Stimulated activated CD4-positive, alpha-beta T cell treated with anti-CD3 and anti-CD28 coated beads, Interleukin-2, amount 100 ng/mL, for 48 hours (primary cell): ENCODE results near the gene LIMK1.
"Not testable (repeated sequence)": the region's sequence is repeated elsewhere in the genome, so short reads cannot be mapped to it uniquely, and the experiment has no call there.

Experiments used
- DNase-seq, 2 donors: peaks; one replicate each; pipeline ENCODE4 v3.0.0-alpha.2; 2020

LIMK1 gene

DNA sequence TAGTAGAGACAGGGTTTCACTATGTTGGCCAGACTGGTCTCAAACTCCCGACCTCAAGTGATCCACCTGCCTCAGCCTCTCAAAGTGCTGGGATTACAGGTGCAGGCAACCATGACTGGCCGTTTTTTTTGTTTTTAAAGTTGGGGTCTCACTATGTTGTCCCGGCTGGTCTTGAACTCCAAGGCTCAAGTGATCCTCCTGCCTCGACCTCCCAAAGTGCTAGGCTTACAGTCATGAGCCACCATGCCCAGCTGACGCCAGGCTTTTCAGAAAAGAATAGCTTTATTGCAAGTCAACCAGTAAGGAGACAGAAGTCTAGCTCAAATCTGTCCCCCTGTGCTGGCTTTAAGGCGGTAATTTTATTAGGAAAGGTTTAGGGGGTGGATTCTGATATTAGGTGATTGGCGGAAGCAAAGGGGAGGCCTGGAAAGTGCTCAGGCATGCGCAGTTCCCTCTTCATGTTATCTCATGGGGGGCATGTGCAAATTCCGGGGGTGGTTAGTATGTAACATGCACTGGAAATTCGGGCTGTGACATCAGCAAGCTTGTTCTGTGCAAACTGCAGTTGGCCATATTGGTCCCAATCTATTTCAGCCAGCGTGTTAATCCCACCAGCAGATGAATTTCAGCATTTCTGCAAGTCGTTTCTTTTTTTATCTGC lies 42.7 kb downstream of the LIMK1 start:
- no peak for DNase-seq

DNA sequence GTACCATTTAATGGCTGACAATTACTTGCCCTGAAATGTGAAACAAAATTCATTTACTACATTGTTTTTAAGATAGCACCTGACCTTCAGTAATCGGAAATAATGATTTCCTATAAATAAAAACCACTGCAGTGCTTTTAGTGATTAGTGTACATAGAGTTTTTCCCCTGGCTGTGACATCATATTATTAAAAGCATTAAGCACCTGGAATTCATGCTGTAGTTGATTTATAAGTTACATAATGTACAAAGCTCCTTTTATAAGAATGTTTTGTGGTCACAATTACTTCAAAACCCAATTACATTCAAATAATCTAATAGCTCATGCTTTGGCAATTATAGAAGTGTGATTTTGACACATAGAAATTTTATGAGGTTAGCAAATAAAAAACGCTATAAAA lies 46.3 kb downstream of the LIMK1 start:
- no peak for DNase-seq

DNA sequence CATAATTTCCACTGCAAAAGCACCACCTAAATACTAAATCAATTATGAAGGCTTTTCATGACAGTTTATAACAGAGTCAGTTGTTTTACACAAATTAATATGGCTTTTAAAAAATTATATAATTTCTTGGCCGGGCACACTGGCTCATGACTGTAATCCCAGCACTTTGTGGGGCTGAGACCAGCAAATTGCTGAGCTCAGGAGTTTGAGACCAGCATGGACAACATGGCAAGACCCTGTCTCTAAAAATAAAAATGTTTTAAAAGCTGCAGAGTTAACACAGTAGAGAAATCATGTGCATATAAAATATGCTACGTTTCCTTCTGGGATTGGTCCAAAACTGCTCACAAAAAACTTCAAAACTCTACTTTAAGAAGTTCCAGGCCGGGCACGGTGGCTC lies 46.9 kb downstream of the LIMK1 start:
- DNase-seq, result no peak

DNA sequence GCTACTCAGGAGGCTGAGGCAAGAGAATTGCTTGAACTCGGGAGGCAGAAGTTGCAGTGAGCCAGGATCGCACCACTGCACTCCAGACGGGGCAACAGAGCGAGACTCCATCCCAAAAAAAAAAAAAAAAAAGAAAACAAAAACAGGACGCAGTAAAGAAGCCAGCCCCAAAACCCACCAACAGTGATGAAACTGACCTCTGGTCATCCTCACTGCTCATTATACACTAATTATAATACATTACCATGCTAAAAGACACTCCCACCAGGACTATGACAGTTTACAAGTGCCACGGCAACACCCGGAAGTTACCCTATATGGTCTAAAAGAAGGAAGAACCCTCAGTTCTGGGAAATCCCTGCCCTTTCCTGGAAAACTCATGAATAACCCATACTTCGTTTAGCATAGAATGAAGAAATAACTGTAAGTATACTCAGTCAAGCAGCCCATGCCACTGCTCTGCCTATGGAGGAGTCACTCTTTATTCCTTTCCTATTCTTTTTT lies 50.6 kb downstream of the LIMK1 start:
- DNase-seq, result no peak

DNA sequence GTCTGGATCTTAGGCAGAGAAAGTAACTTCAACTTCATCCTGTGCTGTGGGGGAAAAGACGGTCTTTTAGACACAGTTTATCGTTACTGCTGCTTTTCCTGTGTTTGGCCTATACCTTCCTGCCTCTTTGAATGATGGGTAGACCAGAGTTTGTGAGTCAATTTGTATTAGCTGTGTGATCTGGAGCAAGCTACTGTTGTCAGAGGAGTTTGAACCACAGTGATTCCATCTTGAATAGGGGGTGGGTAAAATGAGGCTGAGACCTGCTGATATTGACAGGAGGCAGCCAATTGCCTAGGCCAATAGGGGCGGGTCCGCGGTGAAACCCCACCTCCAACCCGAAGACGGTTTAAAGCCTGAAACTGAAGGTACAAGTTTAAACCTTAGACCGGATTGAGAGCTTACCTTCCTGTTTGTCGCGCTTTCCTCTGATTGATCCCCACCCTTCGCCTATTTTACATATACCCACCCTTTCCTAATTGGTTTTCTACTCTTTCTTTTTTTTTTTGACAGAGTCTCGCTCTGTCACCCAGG lies 54.8 kb downstream of the LIMK1 start:
- no peak for DNase-seq

DNA sequence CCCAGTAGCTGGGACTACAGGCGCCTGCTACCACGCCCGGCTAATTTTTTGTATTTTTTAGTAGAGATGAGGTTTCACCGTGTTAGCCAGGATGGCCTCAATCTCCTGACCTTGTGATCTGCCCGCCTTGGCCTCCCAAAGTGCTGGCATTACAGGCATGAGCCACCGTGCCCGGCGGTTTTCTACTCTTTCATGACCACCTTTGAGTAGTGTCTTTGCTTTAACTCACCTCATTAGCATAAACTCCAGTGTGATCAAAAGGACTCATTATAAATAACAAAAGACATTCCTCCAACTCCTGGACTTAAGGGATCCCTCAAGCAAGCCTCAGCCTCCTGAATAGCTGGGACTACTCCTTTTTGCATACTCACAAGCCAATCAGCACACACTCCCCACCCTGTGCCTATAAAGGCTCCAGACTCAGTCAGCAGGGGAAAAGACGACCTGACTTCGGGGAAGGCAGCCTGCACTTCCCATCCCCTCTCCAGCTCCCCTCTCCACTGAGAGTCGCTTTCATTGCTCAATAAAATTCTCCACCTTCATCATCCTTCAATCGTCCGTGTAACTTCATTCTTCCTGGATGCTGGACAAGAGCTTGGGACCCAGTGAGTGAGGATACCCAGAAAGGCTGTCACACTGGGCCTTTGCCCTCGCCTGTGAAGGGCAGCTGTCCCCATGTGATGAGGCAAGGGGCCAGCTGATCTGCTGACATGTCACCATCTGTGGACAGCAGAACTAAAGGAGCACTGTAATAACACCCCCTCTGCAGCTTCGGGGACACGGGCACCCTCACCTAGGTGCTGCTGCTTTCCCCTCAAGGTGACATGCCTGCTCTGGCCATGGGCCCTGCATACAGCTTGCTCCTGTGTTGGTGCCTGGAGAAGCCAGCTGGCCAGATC lies 55.6 kb downstream of the LIMK1 start:
- no peak for DNase-seq

DNA sequence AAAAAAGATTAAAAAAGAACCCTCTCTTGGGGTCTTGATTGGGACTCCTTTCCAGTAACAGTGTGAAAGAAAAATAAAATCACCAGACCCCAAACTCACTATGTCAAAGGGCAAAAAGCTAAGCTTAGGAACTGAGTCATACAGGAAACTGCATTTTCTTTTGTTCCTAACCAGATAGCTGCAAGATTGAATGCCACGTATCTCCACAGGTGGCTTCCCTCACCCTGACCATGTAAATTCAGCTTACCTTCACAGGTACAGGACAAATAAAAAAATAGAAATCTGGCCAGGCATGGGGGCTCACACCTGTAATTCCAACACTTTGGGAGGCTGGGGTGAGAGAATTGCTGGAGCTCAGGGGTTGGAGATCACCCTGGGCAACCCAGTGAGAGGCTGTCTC lies 58.1 kb downstream of the LIMK1 start:
- DNase-seq, result no peak

DNA sequence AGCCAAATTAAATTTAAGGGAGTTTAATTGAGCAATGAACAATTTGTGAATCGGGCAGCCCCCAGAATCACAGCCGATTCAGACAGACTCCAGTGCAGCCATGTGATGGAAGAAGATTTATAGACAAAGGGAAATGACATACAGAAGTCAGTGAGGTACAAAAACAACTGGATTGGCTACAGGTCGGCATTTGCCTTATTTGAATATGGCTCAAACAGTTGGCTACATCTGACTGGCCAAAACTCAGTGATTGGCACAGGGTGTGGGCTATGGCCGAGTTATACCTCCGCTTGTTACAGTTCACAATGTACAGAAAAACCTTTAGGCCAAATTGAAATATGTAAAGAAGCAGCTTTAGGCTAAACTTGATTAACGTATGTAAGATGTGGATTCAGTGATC lies 59.8 kb downstream of the LIMK1 start:
- DNase-seq, result no peak

DNA sequence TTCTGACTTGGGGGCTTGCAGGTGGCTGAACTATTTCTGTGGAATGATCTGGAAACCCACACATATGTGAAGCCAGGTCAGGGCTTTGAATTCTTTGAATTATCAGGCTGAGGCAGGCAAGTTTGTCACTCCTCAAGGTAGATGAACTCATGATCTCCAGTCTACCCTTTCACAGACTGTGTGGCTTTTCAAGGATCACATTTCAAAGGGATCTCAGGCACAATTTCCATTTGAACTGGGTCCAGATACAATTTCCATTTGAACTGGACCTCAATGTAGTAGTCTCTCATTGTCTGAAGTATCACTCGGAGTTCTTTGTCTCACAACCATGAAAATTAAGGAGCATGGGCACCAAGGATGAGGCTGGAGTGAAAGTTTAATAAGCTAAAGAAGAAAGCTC lies 64.9 kb downstream of the LIMK1 start:
- DNase-seq, result no peak

DNA sequence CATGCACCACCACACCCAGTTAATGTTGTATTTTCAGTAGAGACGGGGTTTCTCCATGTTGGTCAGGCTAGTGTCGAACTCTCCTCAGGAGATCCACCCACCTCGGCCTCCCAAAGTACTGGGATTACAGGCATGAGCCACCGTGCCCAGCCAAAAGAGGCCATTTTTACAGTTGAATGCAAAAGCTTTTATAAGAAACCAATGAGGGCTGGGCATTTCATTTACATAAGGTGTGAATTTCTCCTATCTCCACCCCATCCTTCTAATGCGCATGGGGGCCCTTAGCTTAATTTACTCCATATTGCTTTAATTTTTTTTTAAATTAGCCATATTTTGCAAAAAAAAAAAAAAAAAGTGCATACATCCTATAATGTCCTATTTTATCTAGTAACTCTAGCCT lies 65.5 kb downstream of the LIMK1 start:
- DNase-seq, result no peak

DNA sequence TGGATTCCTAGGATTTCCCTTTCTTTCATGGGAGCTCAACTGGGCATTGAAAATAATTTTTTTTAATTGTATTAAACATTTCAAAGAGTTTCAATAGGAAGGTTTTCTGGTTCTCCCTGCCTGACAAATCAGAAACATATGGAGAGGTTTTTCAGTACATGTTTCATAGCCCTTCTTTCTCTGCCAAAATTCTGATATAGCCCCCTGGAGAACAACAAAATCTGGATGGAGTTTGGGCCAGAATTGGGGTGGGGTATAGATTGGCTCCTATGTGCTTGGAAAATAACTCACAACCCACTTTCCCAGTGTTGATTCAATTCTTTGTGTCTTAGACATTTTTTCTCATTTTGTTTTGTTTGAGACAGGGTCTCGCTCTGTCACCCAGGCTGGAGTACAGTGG lies 66.0 kb downstream of the LIMK1 start:
- DNase-seq, result no peak

DNA sequence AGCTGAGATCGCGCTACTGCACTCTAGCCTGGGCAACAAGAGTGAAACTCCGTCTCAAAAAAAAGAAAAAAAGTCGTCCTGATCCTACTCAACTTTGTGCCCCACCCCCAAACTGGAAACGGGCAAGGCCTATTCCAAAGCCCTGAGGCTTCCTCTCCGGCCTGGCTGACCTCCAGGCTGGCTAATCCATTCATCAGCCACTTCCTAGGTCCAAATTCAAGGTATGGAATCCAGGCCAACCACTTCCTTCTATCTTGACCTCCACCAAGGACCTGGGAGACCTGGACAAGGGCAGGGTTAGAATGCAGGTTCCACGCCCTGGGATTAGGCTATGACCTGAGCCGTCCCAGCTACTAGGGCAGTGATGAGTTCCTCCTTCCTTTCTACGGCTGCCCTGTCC lies 70.1 kb downstream of the LIMK1 start:
- no peak for DNase-seq

DNA sequence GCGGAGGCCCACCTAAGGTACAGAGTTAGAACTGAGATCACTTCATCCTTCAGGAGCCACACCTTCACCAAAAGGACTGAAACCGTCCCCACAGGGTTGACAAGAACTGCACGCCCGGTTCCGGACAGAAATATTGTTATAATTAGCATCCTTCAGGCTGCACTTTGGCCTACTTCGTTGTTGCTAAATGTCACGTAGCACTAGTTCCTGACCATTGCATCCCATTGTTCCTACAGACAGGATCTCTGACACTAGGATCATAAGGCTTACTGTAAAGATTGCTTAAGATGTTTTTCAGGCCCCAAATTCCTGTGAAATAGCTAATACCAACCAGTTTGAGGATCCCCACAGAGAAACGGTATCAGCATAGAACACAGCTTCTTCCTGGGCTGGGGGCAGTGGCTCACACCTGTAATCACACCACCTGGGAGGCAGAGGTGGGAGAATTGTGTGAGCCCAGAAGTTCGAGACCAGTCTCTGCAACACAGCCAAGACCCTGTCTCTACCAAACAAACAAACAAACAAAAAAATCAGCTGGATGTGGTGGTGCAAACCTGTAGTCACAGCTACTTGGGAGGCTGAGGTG lies 72.3 kb downstream of the LIMK1 start:
- DNase-seq, result no peak

DNA sequence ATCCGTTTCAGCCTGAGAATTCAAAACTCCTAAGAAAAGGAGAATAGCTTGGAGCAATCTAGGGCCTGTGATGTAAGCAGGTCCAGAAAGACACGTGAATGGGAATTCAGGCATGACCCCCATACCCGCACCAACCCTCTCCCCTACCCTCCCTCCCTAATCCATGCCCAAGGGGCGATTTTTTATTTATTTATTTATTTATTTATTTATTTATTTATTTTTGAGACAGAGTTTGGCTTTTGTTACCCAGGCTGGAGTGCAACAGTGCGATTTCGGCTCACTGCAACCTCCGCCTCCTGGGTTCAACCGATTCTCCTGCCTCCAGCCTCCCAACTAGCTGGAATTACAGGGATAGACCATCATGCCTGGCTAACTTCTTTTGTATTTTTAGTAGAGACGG lies 74.0 kb downstream of the LIMK1 start:
- DNase-seq, result no peak

DNA sequence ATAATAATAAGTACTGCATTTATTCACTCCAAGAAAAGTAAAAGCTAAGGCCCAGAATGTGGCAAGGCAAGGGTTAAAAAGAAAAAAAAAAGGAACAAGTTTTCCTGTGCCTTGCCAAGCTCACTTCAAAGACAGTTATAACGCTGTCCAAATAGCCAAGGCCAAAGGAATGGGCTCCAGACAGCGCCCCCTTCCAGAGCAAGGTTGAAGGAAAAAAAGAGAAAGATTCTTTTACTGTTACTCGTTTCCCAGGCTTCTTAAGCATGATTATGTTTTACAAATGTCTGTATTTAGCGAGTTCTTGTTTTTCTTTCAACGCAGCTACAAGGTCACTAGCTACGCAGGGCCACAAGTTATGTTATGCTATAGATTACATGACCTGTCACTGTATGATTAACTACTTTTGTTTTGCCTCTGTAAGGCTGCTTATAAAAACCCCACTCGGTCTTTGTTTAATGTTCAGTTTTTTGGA lies 81.4 kb downstream of the LIMK1 start:
- DNase-seq, result no peak

DNA sequence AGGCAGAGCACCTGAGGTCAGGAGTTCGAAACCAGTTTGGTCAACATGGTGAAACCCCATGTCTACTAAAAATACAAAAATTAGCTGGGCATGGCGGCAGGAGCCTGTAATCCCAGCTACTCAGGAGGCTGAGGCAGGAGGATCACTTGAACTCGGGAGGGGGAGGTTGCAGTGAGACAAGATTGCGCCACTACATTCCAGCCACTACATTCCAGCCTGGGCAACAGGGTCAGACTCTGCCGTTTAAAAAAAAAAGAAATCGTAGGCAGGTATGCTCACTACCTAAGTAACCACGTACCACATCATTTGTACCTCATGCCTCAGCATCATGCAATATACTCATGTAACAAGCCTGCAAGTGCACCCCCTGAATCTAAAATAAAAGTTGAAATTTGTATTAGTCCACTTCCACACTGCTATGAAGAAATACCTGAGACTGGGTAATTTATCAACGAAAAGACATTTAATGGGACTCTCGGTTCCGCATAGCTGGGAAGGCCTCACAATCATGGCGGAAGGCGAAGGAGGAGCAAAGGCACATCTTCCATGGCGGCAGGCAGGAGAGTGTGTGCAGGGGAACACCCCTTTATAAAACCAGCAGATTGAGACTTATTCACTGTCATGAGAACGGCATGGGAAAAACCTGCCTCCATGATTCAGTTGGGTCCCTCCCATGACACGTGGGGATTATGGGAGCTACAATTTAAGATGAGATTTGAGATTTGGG lies 82.4 kb downstream of the LIMK1 start:
- no peak for DNase-seq

DNA sequence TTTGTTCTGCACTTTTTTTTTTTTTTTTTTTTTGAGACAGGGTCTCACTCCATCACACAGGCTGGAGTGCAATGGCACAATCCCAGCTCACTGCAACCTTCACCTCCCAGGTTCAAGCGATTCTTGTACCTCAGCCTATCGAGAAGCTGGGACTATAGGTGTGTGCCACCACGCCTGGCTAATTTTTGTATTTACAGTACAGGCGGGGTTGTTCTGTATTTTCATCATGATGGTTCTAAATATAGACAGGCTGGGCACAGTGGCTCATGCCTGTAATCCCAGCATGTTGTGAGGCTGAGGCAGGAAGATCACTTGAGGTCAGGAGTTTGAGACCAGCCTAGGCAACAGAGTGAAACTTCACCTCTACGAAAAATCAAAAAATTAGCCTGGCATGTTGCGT lies 83.7 kb downstream of the LIMK1 start:
- DNase-seq, result not testable (repeated sequence)
